ENCODE data around the gene FEZF2.

FEZF2 gene

GRCh38 chr3:62325896-62326295 lies 47.5 kb downstream of the FEZF2 start:
- DNase-seq = no peak

DNA sequence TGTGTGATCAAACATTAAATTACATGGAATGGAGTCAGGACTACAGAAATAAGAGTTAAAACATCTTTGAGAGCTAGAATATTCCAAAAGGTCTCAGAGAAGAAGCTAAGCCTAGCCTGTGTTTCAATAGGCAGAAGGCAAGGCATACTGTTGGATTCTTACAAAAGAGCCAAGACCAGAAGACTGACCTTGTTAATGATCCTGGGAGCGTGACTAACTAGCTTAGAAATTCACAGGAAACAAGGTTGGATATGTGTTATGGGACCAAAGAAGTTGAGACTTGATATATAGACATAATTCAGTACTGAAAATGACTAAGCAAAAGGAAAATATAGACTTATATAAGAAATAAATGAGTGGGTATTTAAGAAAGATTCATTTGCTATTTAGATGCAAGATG lies 50.1 kb downstream of the FEZF2 start:
- DNase-seq = no peak
